ENCODE measurements around the gene PPIP5K1.

DNA sequence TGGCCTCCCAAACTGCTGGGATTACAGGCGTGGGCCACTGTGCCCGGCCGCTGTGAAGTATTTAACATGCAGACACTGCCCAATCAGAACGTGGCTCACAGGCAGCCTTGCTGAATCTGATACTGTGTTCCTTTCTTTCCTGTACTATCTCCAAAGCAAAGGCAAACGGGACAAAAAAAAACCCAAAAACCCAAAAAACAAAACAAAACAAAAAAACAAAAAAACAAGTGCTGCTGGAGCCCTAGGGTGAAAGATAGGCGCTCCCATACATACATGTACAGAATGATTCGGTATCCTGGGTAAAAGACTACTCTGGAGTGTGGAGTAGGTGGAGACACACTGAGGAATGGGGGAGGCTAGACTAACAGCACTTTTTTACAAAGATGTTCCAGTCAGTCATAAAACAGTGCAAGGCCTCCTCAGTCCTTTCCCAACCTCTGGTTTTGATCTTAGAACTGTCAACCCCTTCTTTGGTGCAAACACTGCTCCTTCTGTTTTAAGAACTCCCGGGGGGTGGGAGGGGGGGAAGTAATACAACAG lies 80.3 kb downstream of the PPIP5K1 start:
- TF ChIP-seq CTCF (IDR thresholded peaks at IDR 0.05): no peak
- TF ChIP-seq CBFB (CRISPR knock-in tag; IDR thresholded peaks at IDR 0.05; ENCODE audit: low read depth): no peak
- no peak for TF ChIP-seq USF2 (CRISPR knock-in tag; IDR thresholded peaks at IDR 0.05)
- TF ChIP-seq ATF1 (CRISPR knock-in tag; IDR thresholded peaks at IDR 0.05): no peak
- TF ChIP-seq ELF4 (CRISPR knock-in tag; IDR thresholded peaks at IDR 0.05; ENCODE audit: low read depth): no peak
- no peak for TF ChIP-seq NFYB (CRISPR knock-in tag; conservative IDR thresholded peaks at IDR 0.05; ENCODE audit: low read depth)
- no peak for TF ChIP-seq ZNF423 (CRISPR knock-in tag; IDR thresholded peaks at IDR 0.05)
- no peak for TF ChIP-seq SMAD3 (CRISPR knock-in tag; IDR thresholded peaks at IDR 0.05; ENCODE audit: borderline replicate concordance)
